Stimulated activated CD4-positive, alpha-beta T cell treated with anti-CD3 and anti-CD28 coated beads, Interleukin-12 subunit alpha, Interleukin-12 subunit beta, amount 100 ng/mL, for 48 hours (primary cell): ENCODE results near the gene COX10.
"Not testable (repeated sequence)": the region's sequence is repeated elsewhere in the genome, so short reads cannot be mapped to it uniquely, and the experiment has no call there.

Experiments used
- DNase-seq, 3 donors: peaks; one replicate each; pipeline ENCODE4 v3.0.0-alpha.2; 2020; ENCODE audit warnings: low read depth in 2 of 3, low spot score in 1 of 3

Gene COX10

DNA sequence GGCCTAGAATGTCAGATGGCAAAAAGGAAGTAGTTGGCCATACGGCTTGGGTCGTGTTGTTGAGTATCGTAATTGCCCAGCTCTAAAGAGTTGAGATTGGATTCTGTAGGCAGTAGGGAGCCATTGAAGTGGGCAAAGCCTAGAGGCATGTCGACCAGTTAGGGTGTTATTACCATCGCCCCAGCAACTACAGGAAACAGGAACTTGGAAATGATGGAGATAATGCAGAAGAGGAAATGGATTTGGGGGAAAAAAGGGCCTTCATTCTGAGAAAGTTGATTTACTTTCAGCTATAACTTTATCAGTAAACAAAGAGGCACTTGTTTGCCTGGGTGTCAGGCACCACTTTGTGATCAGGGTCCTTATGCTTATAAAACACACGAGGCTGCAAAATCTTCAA is 52.6 kb downstream of the COX10 start:
- no peak for DNase-seq

DNA sequence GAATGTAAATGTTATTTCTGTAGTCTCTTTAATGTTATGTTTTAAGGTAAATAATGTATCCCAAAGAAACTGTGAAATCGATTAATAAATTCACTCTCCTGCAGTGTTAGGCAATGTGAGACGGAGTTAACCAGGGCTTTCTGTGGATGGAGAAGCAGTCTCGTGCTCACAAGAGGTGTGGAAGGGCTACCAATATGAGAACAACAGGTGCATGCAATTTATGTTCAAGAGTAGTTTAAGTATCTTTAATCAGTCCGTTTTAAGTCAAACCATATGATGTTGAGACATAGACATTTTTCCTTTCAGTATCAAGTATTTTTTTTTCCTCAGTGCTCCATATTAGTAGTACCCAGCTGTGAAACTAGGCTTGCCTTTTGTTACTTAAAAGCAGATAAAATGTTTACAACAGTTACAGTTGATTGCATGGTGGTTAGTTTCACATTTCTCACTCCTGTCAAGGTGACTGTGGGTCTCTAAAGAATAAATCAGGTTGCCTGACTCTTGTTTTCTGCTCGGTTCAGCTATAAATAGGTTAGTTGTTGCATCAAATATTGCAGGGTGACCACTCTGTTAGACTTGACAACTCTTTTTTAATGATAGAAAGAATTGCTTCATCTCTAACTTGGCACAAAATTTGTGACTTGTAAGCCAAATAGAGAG is 54.4 kb downstream of the COX10 start:
- no peak for DNase-seq

DNA sequence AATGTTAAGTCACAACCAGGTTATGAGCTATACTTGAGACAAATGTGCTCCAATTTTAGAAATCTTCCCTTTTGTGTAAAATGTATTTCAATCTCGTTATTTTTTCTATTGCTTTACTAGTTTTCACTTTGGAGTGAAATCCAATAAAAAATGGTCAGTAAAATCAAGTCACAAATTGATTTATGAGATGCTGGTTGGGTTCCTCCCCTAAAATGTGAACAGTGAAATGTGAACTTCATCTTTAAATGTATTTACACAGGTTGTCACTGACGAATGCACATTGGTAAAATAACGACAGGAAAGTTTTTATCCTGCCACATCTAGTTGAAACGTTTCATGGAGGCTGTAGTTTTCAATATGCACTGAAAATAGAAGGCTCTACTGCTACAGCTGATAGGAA is 55.5 kb downstream of the COX10 start:
- no peak for DNase-seq

DNA sequence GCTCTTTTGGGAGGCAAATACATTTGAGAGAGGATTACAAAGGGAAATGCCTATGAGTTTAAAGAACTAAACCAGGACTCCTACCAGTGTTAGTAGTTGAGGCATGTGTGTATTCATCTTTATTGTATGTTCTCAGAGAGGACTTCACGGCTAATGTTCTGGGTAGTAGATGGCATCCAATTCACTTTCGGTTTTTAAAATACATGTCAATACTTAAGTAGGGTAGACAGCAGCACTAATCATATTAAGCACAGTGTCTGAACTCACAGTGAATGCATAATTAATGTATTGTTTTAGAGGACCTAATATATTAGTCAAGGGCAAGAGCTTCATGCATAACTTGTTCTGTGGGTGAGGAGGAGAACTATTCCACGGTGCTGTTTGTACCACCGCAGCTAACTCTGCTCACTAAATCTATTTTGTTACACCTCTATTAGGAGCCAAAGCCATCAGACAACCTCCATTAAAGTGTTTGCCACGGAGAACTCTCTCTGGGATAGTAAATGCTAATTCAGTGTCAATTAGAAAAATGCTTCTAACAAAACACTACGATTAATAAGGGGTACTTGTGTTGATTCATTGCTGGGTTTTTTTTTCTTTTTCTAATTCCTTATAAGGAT is 56.3 kb downstream of the COX10 start:
- no peak for DNase-seq

DNA sequence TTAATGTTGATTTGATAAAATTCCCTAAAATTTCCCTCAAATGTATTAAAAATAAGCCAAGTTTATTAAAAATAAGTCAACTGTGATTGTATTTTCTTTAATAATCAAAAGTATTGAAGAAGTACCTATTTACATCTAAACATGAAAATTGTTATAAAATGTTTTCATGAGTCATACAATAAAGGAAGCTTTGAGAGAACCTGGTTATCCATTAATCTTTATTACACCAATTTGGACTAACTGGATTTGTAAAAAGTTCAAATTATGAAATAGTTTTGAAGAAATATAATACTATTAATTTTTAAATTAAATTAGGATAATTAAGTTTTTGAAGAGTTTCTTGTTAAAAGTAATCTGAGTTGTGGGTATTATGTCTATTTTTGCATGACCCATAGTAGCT is 63.8 kb downstream of the COX10 start:
- DNase-seq = no peak

DNA sequence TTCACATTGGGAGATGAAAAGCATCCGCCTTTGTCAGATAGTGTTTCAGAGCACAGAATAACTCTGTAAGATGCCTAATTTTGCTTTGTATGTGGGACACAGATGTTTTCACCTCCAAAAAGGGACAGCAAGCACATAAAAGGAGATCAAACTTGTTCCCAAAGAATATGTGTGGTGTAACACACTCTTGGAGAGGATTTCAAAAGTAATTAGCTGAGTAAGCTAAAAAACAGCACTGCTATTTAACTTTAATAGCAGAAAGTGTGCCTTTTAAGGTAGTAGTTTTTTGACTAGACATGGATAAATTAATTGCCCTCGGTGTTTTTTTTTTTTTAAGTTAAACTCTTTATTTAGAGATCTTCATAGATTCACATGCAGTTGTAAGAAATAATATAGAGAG is 65.2 kb downstream of the COX10 start:
- no peak for DNase-seq

DNA sequence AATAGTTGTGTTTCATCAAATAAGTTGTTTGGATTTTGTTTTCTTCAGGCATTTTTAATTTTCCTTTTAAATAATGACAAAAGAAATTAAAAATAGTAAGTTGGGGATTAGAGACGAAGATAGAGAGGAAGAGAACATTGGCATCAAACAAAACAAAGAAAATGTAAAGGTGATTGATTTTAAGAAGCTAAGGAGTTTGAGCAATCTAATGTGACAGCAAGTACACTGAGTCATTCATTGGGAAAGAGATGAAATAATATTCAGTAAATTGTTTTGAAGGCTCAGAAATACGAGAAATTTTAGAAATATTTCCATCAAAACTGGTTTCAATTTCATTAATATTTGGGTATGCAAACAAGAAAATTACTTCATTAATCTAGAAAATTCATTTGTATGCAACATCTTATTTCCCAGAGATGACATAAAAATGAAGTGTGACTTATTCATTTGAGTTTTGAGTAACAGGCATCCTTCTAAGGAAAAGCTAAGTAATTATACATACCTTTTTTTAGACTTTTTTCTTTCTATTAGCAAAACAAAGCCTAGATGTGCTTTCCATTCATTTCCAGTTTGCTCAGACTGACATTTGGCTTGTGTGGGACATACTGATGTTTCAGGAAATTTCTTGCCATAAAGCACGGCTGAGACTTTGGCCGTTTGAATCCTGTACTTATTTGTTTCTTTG is 66.7 kb downstream of the COX10 start:
- DNase-seq = no peak

DNA sequence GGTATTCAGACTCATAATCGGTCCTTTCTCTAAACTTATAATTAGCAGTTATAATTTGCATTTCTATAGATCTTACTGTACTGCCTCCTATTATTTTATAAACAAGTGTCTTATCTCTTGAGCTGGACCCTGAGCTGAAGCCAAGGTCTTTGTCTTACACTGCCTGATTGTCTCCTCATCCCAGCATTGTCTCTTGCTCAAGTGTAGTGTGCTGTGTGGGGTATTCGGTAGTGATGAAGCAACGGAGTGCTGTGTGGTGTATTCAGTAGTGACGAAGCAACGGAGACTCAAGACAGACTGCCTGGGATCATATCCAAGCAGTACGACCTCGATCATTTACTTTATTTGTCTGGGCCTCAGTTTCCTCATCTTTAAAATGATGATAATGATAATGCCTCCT is 69.3 kb downstream of the COX10 start:
- no peak for DNase-seq

DNA sequence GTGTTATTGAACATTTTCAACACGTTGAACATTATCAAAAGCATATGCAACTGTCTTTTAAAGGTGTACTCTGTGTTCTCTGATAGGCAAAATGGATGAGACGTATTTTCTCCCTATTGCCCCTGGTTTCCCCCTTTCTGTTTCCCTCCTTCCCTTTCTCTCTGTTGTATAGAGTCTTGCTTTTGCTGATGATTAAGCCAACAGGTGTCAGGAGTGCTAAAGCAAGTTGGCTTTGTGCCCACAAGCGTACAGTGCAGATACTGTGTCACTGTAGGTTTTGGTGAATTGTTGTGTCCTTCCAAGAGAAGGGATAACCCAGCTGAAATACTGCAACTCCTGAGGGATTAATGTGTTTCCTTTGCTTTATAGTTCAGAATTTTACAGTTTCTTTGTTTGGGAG is 74.4 kb downstream of the COX10 start:
- DNase-seq = no peak

DNA sequence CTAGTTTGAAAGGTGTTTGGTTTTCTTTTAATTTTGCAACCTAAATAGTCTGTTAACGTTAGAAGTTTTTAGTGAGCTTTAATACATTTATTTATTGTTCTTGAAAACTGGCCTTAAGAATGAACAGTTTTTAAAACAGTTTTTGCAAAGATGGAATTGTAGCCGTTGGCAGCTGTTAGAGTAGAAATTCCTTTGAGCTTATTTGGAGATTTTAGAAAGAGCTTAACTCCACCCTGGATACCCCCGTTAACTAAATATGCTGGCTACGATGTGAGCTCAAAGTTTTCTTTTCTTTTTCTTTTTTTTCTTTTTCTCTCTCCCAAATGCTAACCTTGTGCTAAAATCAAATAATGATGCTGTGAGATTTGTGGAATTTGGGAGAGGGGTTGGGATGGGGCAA is 75.2 kb downstream of the COX10 start:
- DNase-seq = no peak

DNA sequence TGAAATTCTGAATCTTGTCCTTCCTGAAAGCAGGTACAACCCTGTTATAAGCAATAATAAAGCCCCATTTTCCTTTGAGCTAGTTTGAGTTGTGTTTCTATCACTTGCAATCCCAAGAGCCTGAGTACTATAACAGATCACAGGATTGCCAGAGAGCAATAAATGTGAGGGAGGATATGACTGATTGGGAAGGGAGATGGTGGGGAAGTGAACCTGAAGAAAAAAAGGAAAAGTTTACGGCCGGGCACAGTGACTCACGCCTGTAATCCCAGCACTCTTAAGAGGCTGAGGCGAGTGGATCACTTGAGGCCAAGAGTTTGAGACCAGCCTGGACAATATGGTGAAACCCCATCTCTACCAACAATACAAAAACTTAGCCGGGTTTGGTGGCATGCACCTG is 80.4 kb downstream of the COX10 start:
- no peak for DNase-seq

DNA sequence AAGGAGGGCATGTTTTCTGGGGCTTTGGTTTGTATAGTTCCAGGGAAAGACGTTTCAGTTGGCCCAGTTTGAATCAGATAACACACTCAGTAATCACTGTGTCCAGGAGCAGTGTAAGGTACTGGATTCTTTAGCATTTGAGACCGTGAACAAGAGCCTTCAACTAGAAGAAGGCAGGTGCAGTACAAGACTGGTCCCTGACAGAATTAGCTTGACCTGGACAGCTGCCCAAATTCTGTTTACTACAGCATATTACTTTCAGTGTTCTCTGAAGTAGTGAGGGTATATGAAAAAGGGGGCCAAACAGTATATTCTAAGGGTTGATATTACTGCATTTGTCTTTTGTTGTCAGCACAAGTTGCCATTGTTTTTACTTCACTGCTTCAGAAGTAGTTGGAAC is 81.3 kb downstream of the COX10 start:
- DNase-seq = no peak

DNA sequence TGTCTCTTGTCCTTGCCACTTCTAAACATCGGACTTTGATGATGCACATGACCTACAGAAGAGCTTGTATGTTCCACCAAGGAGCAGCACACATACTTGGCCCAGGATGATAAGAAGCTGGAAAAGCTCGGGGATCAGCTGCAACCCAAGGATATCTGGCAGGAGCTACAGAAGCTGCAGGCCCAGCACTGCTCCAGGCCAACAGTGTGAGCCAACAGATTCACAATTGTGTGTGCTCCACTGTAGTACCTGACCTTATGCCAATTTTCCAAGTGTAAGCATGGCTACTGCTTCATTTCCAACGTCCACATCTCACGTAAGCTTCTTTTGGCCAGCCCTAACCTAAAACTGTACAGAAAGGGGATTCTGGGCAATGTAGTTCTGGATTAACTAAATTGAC is 83.4 kb downstream of the COX10 start:
- DNase-seq = no peak

DNA sequence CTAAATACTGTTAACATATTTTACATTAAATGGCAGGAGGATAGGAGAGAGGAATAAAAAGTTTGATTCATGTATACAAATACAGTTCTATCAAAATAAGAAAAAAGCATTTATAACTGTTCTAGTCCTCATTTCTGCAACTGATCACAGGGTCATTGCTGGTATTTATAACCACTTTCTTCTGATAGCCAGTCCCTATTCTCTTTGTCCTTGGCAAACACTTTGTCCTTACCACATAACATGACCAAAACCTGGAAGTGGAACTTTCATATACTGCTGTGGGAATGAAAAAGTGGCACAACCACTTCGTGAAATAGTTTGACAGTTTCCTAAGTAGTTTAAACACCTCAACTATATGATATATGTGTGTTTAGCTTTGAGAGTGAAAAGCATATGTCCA is 84.1 kb downstream of the COX10 start:
- no peak for DNase-seq

DNA sequence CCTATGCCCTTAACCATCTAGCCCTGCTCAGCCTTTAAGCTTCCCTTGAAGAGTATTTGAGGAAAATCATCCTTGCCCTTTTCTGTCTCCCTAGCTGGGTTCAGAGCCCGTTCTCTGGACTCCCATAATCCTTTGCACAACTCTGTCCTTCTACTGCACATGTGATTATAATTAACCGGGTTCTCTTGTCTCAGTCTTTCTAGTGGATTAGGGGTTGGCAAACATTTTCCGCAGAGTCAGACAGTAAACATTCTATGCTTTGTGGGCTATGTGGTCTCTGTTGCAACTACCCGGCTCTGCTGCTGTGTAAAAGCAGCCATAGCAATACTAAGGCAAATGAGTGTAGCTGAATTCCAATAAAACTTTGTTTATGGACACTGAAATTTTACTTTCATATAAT is 87.4 kb downstream of the COX10 start:
- no peak for DNase-seq

DNA sequence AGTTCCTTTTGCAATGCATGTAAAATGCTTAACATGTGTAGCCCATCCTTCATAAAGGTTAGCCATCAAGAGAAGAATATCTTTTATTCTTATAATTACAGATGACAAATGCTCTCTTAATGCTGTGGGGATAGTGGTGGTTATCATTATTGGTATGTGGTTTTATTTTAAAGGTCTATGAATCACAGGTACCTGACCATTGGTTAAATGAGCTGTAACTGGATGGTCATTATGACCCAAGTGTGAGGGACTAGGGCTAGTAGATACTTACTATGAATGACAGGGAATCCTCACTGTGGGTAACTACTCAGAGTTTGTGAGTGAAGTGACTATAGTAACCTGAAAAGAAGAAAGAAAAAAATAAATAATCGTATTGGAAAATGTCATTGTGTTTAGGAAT is 88.5 kb downstream of the COX10 start:
- DNase-seq = no peak

DNA sequence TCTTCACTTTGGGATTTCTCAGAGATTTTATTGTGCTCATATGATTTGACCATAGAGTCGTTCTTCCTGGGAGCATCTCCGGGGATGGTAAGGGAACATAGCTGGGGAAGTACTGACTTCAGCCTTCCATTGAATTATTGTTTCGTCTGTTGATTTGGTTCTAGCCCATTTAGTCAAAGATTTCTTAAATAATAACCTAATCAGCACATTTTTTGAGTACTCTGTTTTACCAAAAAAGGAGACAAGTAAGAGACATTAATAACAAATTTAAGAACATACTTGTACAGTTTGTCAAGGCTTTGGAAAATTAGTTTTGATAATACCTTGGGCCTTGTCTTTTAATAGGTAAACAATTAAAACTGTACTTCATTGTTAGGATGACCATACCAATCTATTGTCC is 89.4 kb downstream of the COX10 start:
- no peak for DNase-seq

DNA sequence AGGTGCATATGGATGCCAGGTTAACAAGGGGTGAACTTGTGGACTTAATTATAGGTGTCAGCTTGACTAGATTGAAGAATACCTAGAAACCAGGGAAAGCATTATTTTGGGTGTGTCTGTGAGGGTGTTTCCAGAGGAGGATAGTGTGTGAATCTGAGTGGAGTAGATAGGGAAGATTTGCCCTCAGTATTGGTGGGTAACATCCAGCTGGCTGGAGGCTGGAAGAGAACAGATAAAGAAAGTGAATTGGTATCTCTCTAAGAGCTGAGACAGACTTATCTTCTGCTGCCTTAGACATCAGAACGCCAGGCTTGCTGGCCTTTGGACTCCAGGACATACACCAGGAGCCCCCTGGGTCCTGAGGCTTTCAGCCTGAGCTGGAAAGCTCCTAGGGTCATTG is 92.1 kb downstream of the COX10 start:
- no peak for DNase-seq

DNA sequence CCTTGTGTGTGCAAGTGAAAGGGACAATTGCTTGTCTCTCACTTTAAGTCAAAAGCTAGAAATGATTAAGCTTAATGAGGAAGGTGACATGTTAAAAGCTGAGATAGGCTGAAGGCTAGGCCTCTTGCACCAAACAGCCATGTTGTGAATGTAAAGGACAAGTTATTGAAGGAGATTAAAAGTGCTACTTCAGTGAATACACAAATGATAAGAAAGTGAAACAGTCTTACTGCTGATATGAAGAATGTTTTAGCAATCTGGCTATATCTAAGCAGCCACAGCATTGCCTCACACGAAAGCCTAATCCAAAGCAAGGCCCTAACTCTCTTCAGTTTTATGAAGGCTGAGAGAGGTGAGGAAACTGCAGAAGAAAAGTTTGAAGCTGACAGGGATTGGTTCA is 96.3 kb downstream of the COX10 start:
- DNase-seq = no peak

DNA sequence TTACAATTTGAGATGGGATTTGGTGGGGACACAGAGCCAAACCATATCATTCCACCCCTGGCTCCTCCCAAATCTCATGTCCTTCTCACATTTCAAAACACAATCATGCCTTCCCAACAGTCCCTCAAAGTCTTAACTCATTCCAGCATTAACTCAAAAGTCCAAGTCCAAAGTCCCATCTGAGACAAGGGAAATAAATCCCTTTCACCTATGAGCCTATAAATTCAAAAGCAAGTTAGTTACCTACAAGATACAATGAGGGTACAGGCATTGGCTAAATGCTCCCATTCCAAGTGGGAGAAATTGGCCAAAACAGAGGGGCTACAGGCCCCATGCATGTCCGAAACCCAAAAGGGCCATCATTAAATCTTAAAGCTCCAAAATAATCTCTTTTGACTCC is 98.5 kb downstream of the COX10 start:
- DNase-seq = not testable (repeated sequence)

DNA sequence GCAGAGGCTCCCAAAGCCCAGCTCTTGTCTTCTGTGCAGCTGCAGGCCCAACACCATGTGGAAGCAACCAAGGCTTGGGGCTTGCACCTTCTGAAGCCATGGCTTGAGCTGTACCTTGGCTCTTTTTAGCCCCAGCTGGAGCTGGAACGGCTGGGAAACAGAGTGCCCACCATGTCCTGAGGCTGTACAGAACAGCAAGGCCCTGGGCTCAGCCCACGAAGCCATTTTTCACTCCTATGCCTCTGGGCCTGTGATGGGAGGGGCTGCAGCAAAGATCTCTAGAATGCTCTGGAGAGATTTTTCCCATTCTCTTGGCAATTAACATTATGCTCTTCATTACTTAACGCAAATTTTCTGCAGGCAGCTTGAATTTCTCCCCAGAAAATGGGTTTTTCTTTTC is 99.3 kb downstream of the COX10 start:
- DNase-seq = no peak

DNA sequence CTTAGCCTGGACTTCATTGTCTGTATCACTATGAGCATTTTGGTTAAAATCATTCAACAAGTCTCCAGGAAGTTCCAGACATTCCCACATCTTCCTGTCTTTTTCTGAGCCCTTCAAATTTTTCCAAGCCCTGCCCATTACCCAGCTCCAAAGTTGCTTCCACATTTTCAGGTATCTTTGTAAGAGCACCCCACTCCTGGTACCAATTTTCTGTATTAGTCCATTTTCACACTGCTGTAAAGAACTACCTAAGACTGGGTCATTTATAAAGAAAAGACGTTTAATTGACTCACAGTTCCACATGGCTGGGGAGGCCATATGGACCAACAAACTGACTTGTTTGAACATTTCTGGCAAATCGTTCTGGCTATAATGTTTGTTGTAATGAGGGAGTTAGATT is 100.0 kb downstream of the COX10 start:
- no peak for DNase-seq

DNA sequence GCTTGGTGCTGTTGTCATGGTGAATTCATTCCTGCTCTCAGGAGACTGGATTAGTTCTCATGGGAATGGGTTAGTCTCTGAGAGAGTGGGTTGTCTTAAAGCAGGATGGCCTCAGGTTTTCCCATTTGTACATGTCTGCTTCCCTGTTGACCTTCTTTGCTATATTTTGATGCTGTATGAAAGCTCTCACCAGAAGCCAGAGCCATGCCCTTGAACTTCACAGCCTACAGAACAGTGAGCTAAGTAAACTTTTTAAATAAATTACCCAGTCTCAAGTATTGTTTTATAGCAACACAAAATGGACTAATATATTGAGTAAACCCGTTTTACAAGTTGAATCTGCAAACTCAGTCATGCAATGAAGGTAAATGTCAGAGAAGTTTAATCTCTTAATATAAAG is 100.6 kb downstream of the COX10 start:
- DNase-seq = no peak
